ENCODE data around the gene ABCA4.

GRCh38 chr1:94015489-94015817 is 105.5 kb downstream of the ABCA4 start:
- TF ChIP-seq, protein P1, sequence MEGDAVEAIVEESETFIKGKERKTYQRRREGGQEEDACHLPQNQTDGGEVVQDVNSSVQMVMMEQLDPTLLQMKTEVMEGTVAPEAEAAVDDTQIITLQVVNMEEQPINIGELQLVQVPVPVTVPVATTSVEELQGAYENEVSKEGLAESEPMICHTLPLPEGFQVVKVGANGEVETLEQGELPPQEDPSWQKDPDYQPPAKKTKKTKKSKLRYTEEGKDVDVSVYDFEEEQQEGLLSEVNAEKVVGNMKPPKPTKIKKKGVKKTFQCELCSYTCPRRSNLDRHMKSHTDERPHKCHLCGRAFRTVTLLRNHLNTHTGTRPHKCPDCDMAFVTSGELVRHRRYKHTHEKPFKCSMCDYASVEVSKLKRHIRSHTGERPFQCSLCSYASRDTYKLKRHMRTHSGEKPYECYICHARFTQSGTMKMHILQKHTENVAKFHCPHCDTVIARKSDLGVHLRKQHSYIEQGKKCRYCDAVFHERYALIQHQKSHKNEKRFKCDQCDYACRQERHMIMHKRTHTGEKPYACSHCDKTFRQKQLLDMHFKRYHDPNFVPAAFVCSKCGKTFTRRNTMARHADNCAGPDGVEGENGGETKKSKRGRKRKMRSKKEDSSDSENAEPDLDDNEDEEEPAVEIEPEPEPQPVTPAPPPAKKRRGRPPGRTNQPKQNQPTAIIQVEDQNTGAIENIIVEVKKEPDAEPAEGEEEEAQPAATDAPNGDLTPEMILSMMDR (IDR thresholded peaks at IDR 0.05), result no peak
- TF ChIP-seq POLR2A (IDR thresholded peaks at IDR 0.05) (no peak), POLR2AphosphoS5 (IDR thresholded peaks at IDR 0.05) (no peak)
